ENCODE results near the gene KRT17.

DNA sequence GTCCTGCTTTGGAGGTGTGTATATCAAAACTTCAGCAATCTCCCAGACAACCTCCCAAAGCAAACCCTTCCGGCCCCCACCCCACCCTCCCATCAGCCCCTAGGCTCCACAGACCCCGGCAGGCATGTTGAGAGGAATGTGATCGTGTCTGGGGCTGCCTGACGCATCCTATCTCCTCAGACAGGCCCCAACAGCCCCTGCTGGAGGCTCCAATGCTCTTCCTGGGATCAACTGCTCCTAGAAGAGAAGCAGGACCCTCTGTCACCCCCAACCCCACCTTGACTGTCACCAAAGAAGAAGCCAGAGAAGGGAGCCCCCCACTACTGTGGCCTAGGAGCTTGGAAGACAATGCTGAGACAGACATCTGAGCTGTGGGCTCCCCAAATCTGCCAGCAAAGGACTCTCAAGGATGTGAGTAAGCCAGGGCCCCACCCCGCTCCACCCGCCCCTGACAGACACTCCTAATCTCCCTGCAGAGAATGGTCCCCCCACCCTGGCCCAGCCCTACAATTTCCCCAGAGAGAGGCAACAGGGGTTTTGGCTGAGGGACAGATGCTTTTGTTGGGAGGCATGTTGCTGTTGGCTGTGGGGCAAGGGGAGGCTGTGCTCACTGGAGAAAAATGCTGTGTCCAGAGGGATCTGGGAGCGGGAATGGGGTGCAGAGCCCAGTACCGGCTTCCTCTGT, 36.1 kb downstream of the KRT17 start:
- no peak for TF ChIP-seq POLR2AphosphoS5 (IDR thresholded peaks at IDR 0.05)
- TF ChIP-seq, protein P1, sequence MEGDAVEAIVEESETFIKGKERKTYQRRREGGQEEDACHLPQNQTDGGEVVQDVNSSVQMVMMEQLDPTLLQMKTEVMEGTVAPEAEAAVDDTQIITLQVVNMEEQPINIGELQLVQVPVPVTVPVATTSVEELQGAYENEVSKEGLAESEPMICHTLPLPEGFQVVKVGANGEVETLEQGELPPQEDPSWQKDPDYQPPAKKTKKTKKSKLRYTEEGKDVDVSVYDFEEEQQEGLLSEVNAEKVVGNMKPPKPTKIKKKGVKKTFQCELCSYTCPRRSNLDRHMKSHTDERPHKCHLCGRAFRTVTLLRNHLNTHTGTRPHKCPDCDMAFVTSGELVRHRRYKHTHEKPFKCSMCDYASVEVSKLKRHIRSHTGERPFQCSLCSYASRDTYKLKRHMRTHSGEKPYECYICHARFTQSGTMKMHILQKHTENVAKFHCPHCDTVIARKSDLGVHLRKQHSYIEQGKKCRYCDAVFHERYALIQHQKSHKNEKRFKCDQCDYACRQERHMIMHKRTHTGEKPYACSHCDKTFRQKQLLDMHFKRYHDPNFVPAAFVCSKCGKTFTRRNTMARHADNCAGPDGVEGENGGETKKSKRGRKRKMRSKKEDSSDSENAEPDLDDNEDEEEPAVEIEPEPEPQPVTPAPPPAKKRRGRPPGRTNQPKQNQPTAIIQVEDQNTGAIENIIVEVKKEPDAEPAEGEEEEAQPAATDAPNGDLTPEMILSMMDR (IDR thresholded peaks at IDR 0.05) = no peak
